Cardiac fibroblast (primary cell): ENCODE data around the gene USP25.

Experiments used
- DNase-seq, 2 donors: peaks; one replicate each; pipeline versions ENCODE4 v3.0.0 to v3.0.0-alpha.2; 2010; ENCODE audit warnings: low read depth in 2 of 2
- H3K4me3 ChIP-seq, 2 donors: replicated peaks in 1 of 2; 1 replicate in 1 of 2; 2 replicates in 1 of 2; pipeline ENCODE4 v1.5.1; 2011; ENCODE audit warnings: low read depth in 2 of 2, low read length in 2 of 2, mild to moderate bottlenecking in 2 of 2, moderate library complexity in 1 of 2
- CTCF ChIP-seq: IDR thresholded peaks from one replicate; pipeline ENCODE4 v1.5.1; 2011; ENCODE audit warnings: low read depth, mild to moderate bottlenecking, low read length, inconsistent platforms

The USP25 gene

DNA sequence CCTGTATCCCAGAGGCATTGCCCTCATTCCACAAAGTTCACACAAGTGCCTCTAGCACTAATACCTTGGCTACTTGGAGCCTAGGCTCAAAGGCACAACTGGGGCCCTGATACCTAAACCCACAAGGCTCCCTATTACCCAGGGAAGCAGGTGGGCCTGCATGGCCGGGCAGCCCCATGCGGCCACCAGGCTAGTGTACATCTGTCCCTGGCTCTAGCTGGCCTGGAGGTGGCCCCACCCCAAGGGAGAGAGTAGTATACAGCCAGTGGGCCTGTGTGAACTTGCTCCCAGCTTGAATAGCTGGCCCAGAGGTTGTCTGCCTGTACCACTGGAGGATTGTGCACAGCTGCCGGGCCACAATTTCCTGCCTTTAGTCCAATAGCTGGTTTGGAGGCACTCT, 52.2 kb downstream of the USP25 start:
- no peak overlapping the region for H3K4me3 ChIP-seq
- no peak for TF ChIP-seq CTCF
- DNase-seq = no peak

GRCh38 chr21:15788847-15789523, 59.2 kb downstream of the USP25 start:
- no peak for TF ChIP-seq CTCF
- peak; percentile 52 to 88 for DNase-seq
- no peak overlapping the region for H3K4me3 ChIP-seq

GRCh38 chr21:15793109-15793508, 63.3 kb downstream of the USP25 start:
- no peak overlapping the region for H3K4me3 ChIP-seq
- no peak for TF ChIP-seq CTCF
- DNase-seq = no peak

- no peak for TF ChIP-seq CTCF
- DNase-seq = peak; percentile 51 to 53
These were observed 63.9 kb downstream of the USP25 start for GRCh38 chr21:15793550-15794235.

GRCh38 chr21:15794277-15794912, 64.6 kb downstream of the USP25 start:
- DNase-seq = no peak
- no peak for TF ChIP-seq CTCF

More at GRCh38 chr21:15793550-15794235, 63.9 kb downstream of the USP25 start:
- H3K4me3 ChIP-seq = no peak overlapping the region

GRCh38 chr21:15795533-15795932, 65.8 kb downstream of the USP25 start:
- H3K4me3 ChIP-seq = no peak overlapping the region
- no peak for TF ChIP-seq CTCF
- no peak for DNase-seq

More at GRCh38 chr21:15794277-15794912, 64.6 kb downstream of the USP25 start:
- H3K4me3 ChIP-seq = no peak overlapping the region
